ENCODE results near the gene PUS3. TPM values are rescaled to one million over a fixed set of nuclear protein-coding genes. Genes with fewer than 3 reads are reported as not detected.
"Not testable (repeated sequence)": the region's sequence is repeated elsewhere in the genome, so short reads cannot be mapped to it uniquely, and the experiment has no call there.

PUS3 gene
- total RNA-seq, 1 donor from 2014 or later = 12.1 TPM

GRCh38 chr11:125921042-125921441, 18.0 kb upstream of the PUS3 start:
- no peak for DNase-seq (ENCODE audit: low spot score)

GRCh38 chr11:125918140-125918840, 15.3 kb upstream of the PUS3 start:
- DNase-seq (ENCODE audit: low spot score) = no peak

GRCh38 chr11:125916683-125917347, 13.8 kb upstream of the PUS3 start:
- DNase-seq (ENCODE audit: low spot score) = no peak

- not testable (repeated sequence) for DNase-seq (ENCODE audit: low spot score)
These were observed 11.6 kb upstream of the PUS3 start for GRCh38 chr11:125914601-125915000.

GRCh38 chr11:125910226-125910849, 7.3 kb upstream of the PUS3 start:
- no peak for DNase-seq (ENCODE audit: low spot score)

- no peak for DNase-seq (ENCODE audit: low spot score)
These were observed 1.7 kb upstream of the PUS3 start for GRCh38 chr11:125904678-125905077.

GRCh38 chr11:125903711-125904659, 979 bp upstream of the PUS3 start, which contains the start of gene DDX25:
Gene DDX25, plus strand, starts transcription at chr11:125904508. Its CDS starts 10 bp downstream, at chr11:125904518.
- DNase-seq (ENCODE audit: low spot score) = no peak

GRCh38 chr11:125902277-125902926, 604 bp downstream of the PUS3 start:
- no peak for DNase-seq (ENCODE audit: low spot score)

- no peak for DNase-seq (ENCODE audit: low spot score)
These were observed 1.1 kb downstream of the PUS3 start for GRCh38 chr11:125901872-125902271.

GRCh38 chr11:125892994-125893393, 10.0 kb downstream of the PUS3 start:
- DNase-seq (ENCODE audit: low spot score) = no peak

- DNase-seq (ENCODE audit: low spot score) = no peak
These were observed 10.9 kb downstream of the PUS3 start for GRCh38 chr11:125892071-125892470.

- DNase-seq (ENCODE audit: low spot score) = no peak
These were observed 12.4 kb downstream of the PUS3 start for GRCh38 chr11:125890447-125891100.

GRCh38 chr11:125887373-125888324, 15.4 kb downstream of the PUS3 start, which contains the start of gene HYLS1:
Gene HYLS1, plus strand, starts transcription at chr11:125887668. Its CDS starts 11,701 bp downstream, at chr11:125899369.
- peak; percentile 98 for DNase-seq (ENCODE audit: low spot score)

- DNase-seq (ENCODE audit: low spot score) = no peak
These were observed 16.0 kb downstream of the PUS3 start for GRCh38 chr11:125886997-125887372.

- DNase-seq (ENCODE audit: low spot score) = no peak
These were observed 19.6 kb downstream of the PUS3 start for GRCh38 chr11:125883375-125883774.

- DNase-seq (ENCODE audit: low spot score) = no peak
These were observed 21.7 kb downstream of the PUS3 start for GRCh38 chr11:125881291-125881690.

- no peak for DNase-seq (ENCODE audit: low spot score)
These were observed 28.4 kb downstream of the PUS3 start for GRCh38 chr11:125874556-125875124.

GRCh38 chr11:125873881-125874555, 29.0 kb downstream of the PUS3 start:
- DNase-seq (ENCODE audit: low spot score) = no peak

All from mesenteric fat pad (tissue), 1 donor.